Smooth muscle cell (in vitro differentiated cells): ENCODE data around the gene ZBTB2. TPM values are rescaled to one million over a fixed set of nuclear protein-coding genes. Genes with fewer than 3 reads are reported as not detected.

Source experiments
- DNase-seq: peaks from one replicate; lab custom pipeline; 2025; ENCODE audit not compliant: unreplicated experiment; lab: John Stamatoyannopoulos, UW
- H2AFZ ChIP-seq: fragments of 200-600 bp; sonication (generic); 2 replicates; pipeline ENCODE4 v1.6.0; 2016; ENCODE audit warnings: antibody characterized with exemption, low read depth, mild to moderate bottlenecking
- H3F3A ChIP-seq: fragments of 200-600 bp; sonication (generic); 2 replicates; pipeline ENCODE4 v1.6.0; 2017; ENCODE audit warnings: antibody characterized with exemption, low read depth
- H3K27ac ChIP-seq: fragments of 200-600 bp; sonication (generic); 2 replicates; pipeline ENCODE4 v1.5.1; 2016; ENCODE audit warnings: low read depth, mild to moderate bottlenecking
- H3K27me3 ChIP-seq: fragments of 200-600 bp; sonication (generic); 2 replicates; pipeline ENCODE4 v1.6.1; 2016; ENCODE audit warnings: low read depth, mild to moderate bottlenecking
- H3K36me3 ChIP-seq: fragments of 200-600 bp; sonication (generic); 2 replicates; pipeline ENCODE4 v1.5.1; 2016; ENCODE audit warnings: low read depth
- H3K4me1 ChIP-seq: fragments of 200-600 bp; sonication (generic); 2 replicates; pipeline ENCODE4 v1.5.1; 2016; ENCODE audit warnings: low read depth
- H3K4me2 ChIP-seq: fragments of 200-600 bp; sonication (generic); 2 replicates; pipeline ENCODE4 v1.6.0; 2016; ENCODE audit warnings: mild to moderate bottlenecking
- H3K4me3 ChIP-seq: fragments of 200-600 bp; sonication (generic); 2 replicates; pipeline ENCODE4 v1.5.1; 2016; ENCODE audit warnings: mild to moderate bottlenecking
- H3K79me2 ChIP-seq: fragments of 200-600 bp; sonication (generic); 2 replicates; pipeline ENCODE4 v1.6.0; 2016; ENCODE audit warnings: low read depth, mild to moderate bottlenecking
- H3K9ac ChIP-seq: fragments of 200-600 bp; sonication (generic); 2 replicates; pipeline ENCODE4 v1.6.0; 2016; ENCODE audit warnings: low read depth
- H3K9me3 ChIP-seq: fragments of 200-600 bp; sonication (generic); replicated peaks from 2 replicates; pipeline ENCODE4 v1.5.1; 2016; ENCODE audit warnings: low read depth
- H4K20me1 ChIP-seq: fragments of 200-600 bp; sonication (generic); 2 replicates; pipeline ENCODE4 v1.6.0; 2016; ENCODE audit warnings: low read depth
- CTCF ChIP-seq: fragments of 200-600 bp; sonication (generic); IDR thresholded peaks from 2 replicates; pipeline ENCODE4 v1.5.1; 2017; ENCODE audit warnings: borderline replicate concordance, mild to moderate bottlenecking, antibody characterized with exemption; ENCODE audit not compliant: insufficient read depth, poor library complexity, severe bottlenecking
- WGBS: methylation state at CpG from one replicate; pipeline ENCODE4 v1.1.7; 2016; ENCODE audit warnings: low lambda C conversion rate; 5-methylcytosine and 5-hydroxymethylcytosine counted together
- polyA plus RNA-seq: library from polyadenylated mRNA; unstranded; fragments of >200 nt; fragmentation: Nextera tagmentation; extraction: Ambion mirVana; gene quantifications from 2 replicates; pipeline ENCODE4 v1.2.1, GENCODE V29; 2016
- total RNA-seq: library from RNA; depleted of rRNA; stranded (reverse); fragments of >200 nt; gene quantifications from 2 replicates; pipeline ENCODE4 v1.2.3, GENCODE V29; 2014

Gene ZBTB2
- total and polyA plus RNA-seq, 2 experiments from 2014 or later = 7.1 to 10.7 TPM

- Histone ChIP-seq H3K27me3 (no peaks in the 10 kb centered on the region), H3K4me1 (no peaks in the 10 kb centered on the region), H3F3A (no peaks in the 10 kb centered on the region), H3K27ac (no peak overlapping the region), H3K9ac (no peak overlapping the region), H3K79me2 (no peaks in the 10 kb centered on the region), H2AFZ (no peak overlapping the region), H3K4me3 (no peak overlapping the region), H3K36me3 (no peaks in the 10 kb centered on the region), H3K9me3 (no peaks in the 10 kb centered on the region), H4K20me1 (no peaks in the 10 kb centered on the region), H3K4me2 (no peak overlapping the region)
- 95% methylated on average over 13 of the region's 15 CpGs for WGBS
- no peak for TF ChIP-seq CTCF
- no peak for DNase-seq
These were observed 51.0 kb downstream of the ZBTB2 start for GRCh38 chr6:151340219-151340978.

- H3K4me1 ChIP-seq = no peaks in the 10 kb centered on the region
- H3K9me3 ChIP-seq = no peaks in the 10 kb centered on the region
- H3K79me2 ChIP-seq = no peaks in the 10 kb centered on the region
- H3K4me3 ChIP-seq = no peak overlapping the region
- no peak overlapping the region for H2AFZ ChIP-seq
- H3K27ac ChIP-seq = no peak overlapping the region
- no peaks in the 10 kb centered on the region for H3K27me3 ChIP-seq
- no peak for DNase-seq
- TF ChIP-seq CTCF = no peak
- no peaks in the 10 kb centered on the region for H3K36me3 ChIP-seq
- no peaks in the 10 kb centered on the region for H4K20me1 ChIP-seq
- WGBS = 93% methylated on average over 4 of the region's 4 CpGs
- H3K4me2 ChIP-seq = no peak overlapping the region
- H3K9ac ChIP-seq = no peak overlapping the region
- H3F3A ChIP-seq = no peaks in the 10 kb centered on the region
These were observed 52.0 kb downstream of the ZBTB2 start for GRCh38 chr6:151339369-151339768.

GRCh38 chr6:151338651-151339200, 52.6 kb downstream of the ZBTB2 start:
- Histone ChIP-seq H3K9ac (no peak overlapping the region), H2AFZ (no peak overlapping the region), H3K27ac (no peak overlapping the region), H4K20me1 (no peaks in the 10 kb centered on the region), H3K4me1 (no peaks in the 10 kb centered on the region), H3K36me3 (no peaks in the 10 kb centered on the region), H3K27me3 (no peaks in the 10 kb centered on the region), H3K4me3 (no peak overlapping the region), H3F3A (no peaks in the 10 kb centered on the region), H3K79me2 (no peaks in the 10 kb centered on the region), H3K4me2 (no peak overlapping the region), H3K9me3 (no peaks in the 10 kb centered on the region)
- no peak for DNase-seq
- TF ChIP-seq CTCF = no peak
- WGBS = 76% methylated on average over 11 of the region's 11 CpGs

- Histone ChIP-seq H3K27me3 (no peaks in the 10 kb centered on the region), H4K20me1 (no peaks in the 10 kb centered on the region), H3K4me1 (no peaks in the 10 kb centered on the region), H3K79me2 (no peaks in the 10 kb centered on the region), H3K9me3 (no peaks in the 10 kb centered on the region), H3F3A (no peaks in the 10 kb centered on the region), H3K4me3 (no peak overlapping the region), H3K9ac (no peak overlapping the region), H3K4me2 (no peak overlapping the region), H3K27ac (no peak overlapping the region), H3K36me3 (no peaks in the 10 kb centered on the region), H2AFZ (no peak overlapping the region)
- no peak for TF ChIP-seq CTCF
- DNase-seq = no peak
These were observed 55.4 kb downstream of the ZBTB2 start for GRCh38 chr6:151335930-151336329.
